NCI-H2227 (cell line): ENCODE results near the gene CRYGB.
"Not testable (repeated sequence)": the region's sequence is repeated elsewhere in the genome, so short reads cannot be mapped to it uniquely, and the experiment has no call there.

Experiments
- DNase-seq: peaks from one replicate; lab custom pipeline; 2025; ENCODE audit not compliant: unreplicated experiment; lab: John Stamatoyannopoulos, UW

Gene CRYGB

GRCh38 chr2:208150956-208151355 is 5.0 kb upstream of the CRYGB start:
- no peak for DNase-seq

DNA sequence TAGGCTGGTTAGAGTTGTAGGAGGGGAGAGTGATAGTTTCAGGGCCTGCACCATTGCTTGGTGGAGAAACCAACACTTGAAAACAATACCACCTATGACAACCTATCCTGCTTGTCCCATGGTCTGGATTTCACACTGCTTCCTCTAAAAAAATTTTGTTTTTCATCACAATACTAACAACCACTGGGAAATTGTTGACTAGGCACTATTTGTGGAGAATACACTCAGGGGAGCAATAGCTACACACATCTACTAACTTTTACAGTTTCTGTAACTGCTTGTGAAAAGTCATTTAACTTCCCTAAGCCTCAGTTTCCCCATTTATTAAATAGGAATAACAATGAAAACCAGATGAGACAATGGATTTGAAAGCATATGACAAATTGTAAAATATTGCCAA is 4.1 kb upstream of the CRYGB start:
- no peak for DNase-seq

DNA sequence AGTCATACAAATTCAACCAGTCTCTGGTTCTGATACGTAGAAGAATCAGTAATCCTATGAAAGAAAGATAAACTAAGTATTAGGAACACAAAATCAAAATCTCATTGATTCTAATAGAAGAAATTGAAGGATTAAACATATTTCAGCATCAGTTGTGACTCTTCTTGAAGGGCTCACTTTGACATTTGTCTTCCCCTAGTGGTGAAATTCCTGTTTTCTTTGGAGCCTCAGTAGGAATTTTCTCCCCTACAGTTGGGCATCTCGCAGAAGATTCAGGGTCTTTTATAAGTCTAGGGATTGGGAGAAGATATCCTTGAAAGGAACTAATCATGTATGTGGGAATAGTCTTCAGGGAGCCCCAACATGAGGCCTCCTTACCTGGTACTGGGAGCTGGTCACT is 2.8 kb upstream of the CRYGB start:
- DNase-seq: peak; percentile 18

DNA sequence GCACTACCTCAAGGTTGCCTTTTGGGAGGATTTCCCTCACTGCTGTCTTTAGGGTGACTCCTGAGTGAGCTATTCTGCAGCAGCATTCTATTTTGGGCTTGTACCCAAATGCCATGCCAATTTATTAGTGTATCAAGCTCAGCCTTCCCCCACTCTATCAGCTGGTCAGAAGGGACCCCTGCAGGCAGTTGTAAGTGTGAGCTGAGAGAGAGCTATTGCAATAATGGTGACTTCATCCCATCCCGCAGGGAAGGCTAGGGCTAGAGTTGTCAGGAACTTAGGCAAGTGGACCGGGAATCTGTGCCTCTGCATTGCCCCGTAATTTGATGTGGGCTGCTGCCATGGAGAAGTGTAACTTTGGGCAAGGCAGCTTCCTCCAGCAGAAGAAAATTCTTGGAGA is 1.8 kb upstream of the CRYGB start:
- no peak for DNase-seq

- DNase-seq: no peak
Observed at GRCh38 chr2:208147008-208147407, 1.1 kb upstream of the CRYGB start.

- DNase-seq: no peak
Observed at GRCh38 chr2:208142925-208143799, 2.8 kb downstream of the CRYGB start.

GRCh38 chr2:208142240-208142924 is 3.6 kb downstream of the CRYGB start:
- peak; percentile 96 for DNase-seq

- no peak for DNase-seq
Observed at GRCh38 chr2:208139447-208139846, 6.5 kb downstream of the CRYGB start.

DNA sequence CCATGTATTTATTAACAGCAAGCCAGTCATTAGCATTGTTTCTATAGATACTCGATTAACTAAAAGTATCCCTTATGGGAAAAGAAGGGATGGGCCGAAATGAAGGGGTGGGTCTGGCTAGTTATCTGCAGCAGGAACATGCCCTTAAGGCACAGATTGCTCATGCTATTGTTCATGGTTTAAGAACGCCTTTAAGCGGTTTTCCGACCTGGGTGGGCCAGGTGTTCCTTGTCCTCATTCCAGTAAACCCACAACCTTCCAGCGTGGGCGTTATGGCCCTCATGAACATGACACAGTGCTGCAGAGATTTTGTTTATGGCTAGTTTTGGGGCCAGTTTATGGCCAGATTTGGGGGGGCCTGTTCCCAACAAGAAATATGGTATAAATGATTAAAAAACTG is 7.6 kb downstream of the CRYGB start:
- DNase-seq: not testable (repeated sequence)

GRCh38 chr2:208136716-208137094 is 9.3 kb downstream of the CRYGB start:
- no peak for DNase-seq

GRCh38 chr2:208135794-208136715 is 9.9 kb downstream of the CRYGB start:
- DNase-seq: no peak

DNA sequence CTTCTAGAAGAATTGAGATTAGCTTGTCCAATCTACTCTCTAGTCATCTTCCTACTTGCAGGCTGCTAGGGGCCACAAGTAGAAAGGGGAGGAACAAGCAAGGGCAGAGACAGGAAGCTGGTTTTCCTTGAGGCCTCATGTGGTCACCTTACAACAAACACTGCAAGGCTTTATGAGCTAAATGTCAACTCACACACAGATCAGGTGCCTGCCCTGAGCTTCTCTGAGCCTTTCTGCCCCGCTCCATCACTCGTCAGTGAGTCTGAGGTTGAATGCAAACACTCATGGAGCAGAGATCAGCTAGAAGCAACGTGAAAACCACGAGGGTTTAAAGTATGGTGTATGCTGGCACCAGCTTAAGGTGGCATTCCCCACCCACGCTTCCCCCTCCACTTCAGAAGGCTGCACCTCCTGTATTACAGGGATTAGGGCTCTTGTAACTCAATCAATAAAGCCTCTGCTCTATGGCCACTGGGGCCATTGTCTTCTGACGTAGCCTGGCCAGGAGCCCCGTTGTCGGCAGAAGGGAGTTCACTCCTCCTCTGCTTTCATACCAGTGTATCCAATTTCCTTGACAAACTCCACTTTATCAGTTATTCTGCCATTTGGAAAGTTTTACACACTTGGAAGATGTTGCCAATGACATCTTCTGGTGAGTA is 10.9 kb downstream of the CRYGB start:
- DNase-seq: no peak

- no peak for DNase-seq
Observed at GRCh38 chr2:208130712-208131110, 15.2 kb downstream of the CRYGB start.

DNA sequence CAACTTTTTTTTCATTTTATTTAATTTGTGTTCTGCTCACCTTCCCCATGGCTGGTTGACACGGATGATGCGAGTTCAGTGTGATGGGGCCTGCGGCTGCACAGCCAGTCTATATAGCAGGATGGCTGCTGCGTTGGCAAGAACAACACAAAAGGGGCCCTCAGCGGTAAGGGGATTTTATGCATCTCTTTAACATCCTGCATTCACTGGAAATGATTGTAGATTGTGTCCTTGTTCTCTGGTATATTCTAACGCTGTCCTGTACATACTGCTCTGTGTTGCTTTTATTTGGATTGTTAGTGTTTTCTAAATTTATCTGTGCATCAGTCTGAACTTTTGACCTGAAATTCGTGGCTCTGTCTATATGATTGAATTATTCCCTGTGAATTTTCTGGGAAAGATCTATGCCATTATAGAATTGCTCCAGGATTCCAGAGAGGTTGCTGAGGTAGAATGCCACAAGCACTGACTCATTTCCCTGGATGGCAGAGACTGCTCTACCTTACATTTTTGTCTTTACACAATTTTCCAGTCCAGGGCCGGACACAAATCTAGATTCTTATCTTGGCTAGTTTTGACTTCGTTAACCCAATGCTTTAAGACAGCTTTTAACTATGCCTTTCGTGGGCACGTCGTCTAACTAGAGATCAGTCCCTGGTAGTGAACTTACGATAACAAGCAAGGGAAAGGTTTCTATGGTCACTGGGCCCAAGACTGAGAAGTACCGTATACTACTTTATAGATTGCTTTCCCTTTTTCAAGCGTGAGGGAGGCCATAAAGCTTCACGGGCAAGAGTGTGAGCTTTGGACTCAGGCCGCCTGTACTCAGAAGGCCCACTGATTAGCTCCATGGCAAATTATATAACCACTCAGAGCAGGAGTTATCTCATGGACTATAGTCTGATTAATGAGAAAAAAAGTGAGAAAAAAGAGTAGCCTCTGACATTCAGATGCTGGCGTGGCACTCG is 15.9 kb downstream of the CRYGB start, which contains the start of gene CRYGC:
CRYGC (minus strand) TSS at position 85 of the 968 bp plus-strand sequence; CDS start at position 49, 36 bp downstream.
- DNase-seq: no peak

DNA sequence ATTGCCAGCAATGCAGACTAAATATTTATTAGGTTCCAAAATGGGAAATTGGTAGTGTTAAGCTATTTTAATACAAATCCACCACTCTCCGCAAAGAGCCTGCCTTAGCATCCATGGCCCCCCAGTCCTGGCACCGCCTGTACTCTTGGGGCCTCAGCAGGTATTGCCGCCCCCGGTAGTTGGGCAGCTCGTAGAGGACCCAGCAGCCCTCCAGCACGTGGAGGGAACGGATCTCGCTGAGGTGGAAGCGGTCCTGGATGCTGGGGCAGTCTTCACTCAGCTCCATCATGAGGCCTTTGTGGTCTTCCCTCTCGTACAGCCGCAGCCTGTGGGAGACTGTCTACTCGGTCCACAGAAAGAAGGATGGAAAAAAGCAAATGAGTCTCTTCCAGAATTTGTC is 17.8 kb downstream of the CRYGB start:
- no peak for DNase-seq

DNA sequence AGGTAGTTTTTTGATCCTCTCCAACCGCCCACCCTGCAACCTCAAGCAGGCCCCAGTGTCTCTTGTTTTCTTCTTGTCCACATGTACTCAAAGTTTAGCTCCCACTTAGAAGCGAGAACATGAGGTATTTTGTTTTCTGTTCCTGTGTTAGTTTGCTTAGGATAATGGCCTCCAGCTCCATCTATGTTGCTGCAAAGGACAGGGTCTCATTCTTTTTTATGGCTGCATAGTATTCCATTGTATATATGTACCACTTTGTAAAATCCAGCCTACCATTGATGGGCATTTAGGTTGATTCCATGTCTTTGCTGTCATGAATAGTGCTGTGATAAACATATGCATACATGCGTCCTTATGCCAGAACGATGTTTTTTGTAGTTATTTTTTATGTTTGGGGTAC is 18.9 kb downstream of the CRYGB start:
- DNase-seq: no peak

GRCh38 chr2:208125251-208125650 is 20.7 kb downstream of the CRYGB start:
- no peak for DNase-seq

- peak; percentile 68 for DNase-seq
Observed at GRCh38 chr2:208124013-208124715, 21.8 kb downstream of the CRYGB start, which contains the start of gene CRYGD. Gene CRYGD (minus strand): TSS chr2:208124524. CDS start chr2:208124473, 51 bp downstream.

DNA sequence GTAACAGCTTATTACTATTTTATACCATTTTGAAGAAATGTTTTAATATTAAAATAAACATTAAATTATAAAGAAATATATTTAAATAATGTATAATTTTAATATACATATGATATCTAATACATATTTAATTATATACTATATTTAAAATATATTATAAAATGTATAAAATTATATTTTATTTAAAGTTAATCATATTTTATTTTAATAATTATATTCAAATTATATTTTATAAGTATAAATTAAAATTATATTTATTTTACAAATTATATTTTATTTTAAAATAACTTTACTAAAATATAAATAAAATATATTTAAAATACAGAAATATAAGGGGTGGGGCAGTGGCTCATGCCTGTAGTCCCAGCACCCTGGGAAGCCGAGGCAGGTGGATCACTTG is 23.7 kb downstream of the CRYGB start:
- DNase-seq: no peak
